ENCODE results near the gene TIMM21.
A peak's percentile ranks its signal among the peaks of the same experiment; 100 is the strongest.

TIMM21 gene

GRCh38 chr18:74166386-74166785 lies 18.1 kb downstream of the TIMM21 start:
- H3K79me2 ChIP-seq (ENCODE audit: control insufficient read depth, insufficient read depth, low read length, unreplicated experiment): no peaks in the 10 kb centered on the region
- H3K27me3 ChIP-seq (ENCODE audit: insufficient read depth, low read length): peaks cover 33% of the 10 kb centered on the region
- no peak overlapping the region for H2AFZ ChIP-seq (ENCODE audit: low read length, unreplicated experiment)
- H3K27ac ChIP-seq (ENCODE audit: low read depth, low read length): no peak overlapping the region
- H3K4me3 ChIP-seq (ENCODE audit: low read depth, low read length): no peak overlapping the region
- H3K36me3 ChIP-seq (ENCODE audit: insufficient read depth, low read length): no peaks in the 10 kb centered on the region
- H3K4me1 ChIP-seq (ENCODE audit: control insufficient read depth, insufficient read depth, low read length, unreplicated experiment): no peaks in the 10 kb centered on the region

DNA sequence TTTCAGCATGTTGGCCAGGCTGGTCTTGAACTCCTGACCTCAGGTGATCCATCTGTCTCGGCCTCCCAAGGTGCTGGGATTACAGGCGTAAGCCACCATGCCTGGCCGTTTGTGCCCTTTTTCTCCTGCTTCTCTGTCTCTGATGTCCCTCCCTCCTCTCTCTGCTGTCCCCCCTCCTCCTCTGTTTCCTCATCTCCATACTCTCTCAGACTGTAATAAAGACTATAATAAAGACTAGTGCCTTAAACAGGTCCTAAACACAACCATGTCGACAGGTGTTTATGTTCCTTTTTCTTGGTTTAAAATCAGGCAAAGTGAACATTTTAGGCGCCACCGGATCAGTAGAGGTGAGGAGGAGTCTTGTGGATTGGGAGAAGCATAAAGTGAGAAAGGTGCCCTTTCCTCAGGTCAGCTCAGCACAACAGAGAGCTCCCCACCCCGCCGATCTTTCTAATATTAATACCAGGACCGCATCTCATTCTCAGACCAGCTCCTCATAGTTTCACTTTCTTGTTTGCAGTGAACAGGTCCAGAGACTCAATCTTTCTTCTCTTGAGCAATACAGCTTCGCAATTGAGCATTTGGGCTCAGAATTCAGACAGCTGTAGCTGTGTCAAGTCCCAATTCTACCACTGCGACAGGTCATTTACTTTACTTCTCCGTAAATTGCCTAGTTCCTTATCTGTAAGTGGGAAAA lies 23.7 kb downstream of the TIMM21 start:
- peaks cover 66% of the 10 kb centered on the region for H3K27me3 ChIP-seq (ENCODE audit: insufficient read depth, low read length)
- H2AFZ ChIP-seq (ENCODE audit: low read length, unreplicated experiment): peak overlapping the region; percentile 73
- H3K79me2 ChIP-seq (ENCODE audit: control insufficient read depth, insufficient read depth, low read length, unreplicated experiment): no peaks in the 10 kb centered on the region
- H3K36me3 ChIP-seq (ENCODE audit: insufficient read depth, low read length): no peaks in the 10 kb centered on the region
- H3K4me1 ChIP-seq (ENCODE audit: control insufficient read depth, insufficient read depth, low read length, unreplicated experiment): no peaks in the 10 kb centered on the region
- H3K27ac ChIP-seq (ENCODE audit: low read depth, low read length): no peak overlapping the region
- H3K4me3 ChIP-seq (ENCODE audit: low read depth, low read length): peak overlapping the region; percentile 59

GRCh38 chr18:74172697-74173433 lies 24.5 kb downstream of the TIMM21 start:
- peak overlapping the region; percentile 59 for H3K4me3 ChIP-seq (ENCODE audit: low read depth, low read length)
- H3K79me2 ChIP-seq (ENCODE audit: control insufficient read depth, insufficient read depth, low read length, unreplicated experiment): no peaks in the 10 kb centered on the region
- no peak overlapping the region for H3K27ac ChIP-seq (ENCODE audit: low read depth, low read length)
- no peaks in the 10 kb centered on the region for H3K36me3 ChIP-seq (ENCODE audit: insufficient read depth, low read length)
- H2AFZ ChIP-seq (ENCODE audit: low read length, unreplicated experiment): no peak overlapping the region
- H3K4me1 ChIP-seq (ENCODE audit: control insufficient read depth, insufficient read depth, low read length, unreplicated experiment): no peaks in the 10 kb centered on the region
- peaks cover 74% of the 10 kb centered on the region for H3K27me3 ChIP-seq (ENCODE audit: insufficient read depth, low read length)

- Histone ChIP-seq H3K27ac (ENCODE audit: low read depth, low read length) (no peak overlapping the region), H3K27me3 (ENCODE audit: insufficient read depth, low read length) (peaks cover 73% of the 10 kb centered on the region), H3K4me1 (ENCODE audit: control insufficient read depth, insufficient read depth, low read length, unreplicated experiment) (no peaks in the 10 kb centered on the region), H3K4me3 (ENCODE audit: low read depth, low read length) (no peak overlapping the region), H3K79me2 (ENCODE audit: control insufficient read depth, insufficient read depth, low read length, unreplicated experiment) (no peaks in the 10 kb centered on the region), H2AFZ (ENCODE audit: low read length, unreplicated experiment) (no peak overlapping the region), H3K36me3 (ENCODE audit: insufficient read depth, low read length) (no peaks in the 10 kb centered on the region)
Measured at GRCh38 chr18:74173434-74173750, 25.1 kb downstream of the TIMM21 start.

DNA sequence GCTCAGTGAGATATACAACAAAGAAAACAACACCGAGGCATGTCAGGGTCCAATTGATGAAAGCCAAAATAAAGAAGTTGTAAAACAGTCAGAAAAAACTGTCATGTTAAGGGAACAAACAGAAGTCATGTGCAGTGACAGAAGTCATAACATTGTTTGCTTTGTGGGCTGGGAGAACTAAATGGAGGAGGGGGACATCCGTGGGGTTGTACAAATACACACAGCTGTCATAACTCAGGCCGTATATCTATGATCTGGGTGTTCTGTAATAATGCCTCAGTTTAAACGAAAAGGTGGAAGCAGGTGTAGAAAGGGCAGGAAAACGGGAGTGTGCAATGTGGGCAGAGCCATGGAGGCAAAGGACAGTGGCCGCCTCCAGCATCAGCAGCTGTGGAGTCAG lies 27.3 kb downstream of the TIMM21 start:
- H3K79me2 ChIP-seq (ENCODE audit: control insufficient read depth, insufficient read depth, low read length, unreplicated experiment): no peaks in the 10 kb centered on the region
- H2AFZ ChIP-seq (ENCODE audit: low read length, unreplicated experiment): no peak overlapping the region
- no peaks in the 10 kb centered on the region for H3K4me1 ChIP-seq (ENCODE audit: control insufficient read depth, insufficient read depth, low read length, unreplicated experiment)
- no peak overlapping the region for H3K4me3 ChIP-seq (ENCODE audit: low read depth, low read length)
- no peak overlapping the region for H3K27ac ChIP-seq (ENCODE audit: low read depth, low read length)
- H3K27me3 ChIP-seq (ENCODE audit: insufficient read depth, low read length): peaks cover 57% of the 10 kb centered on the region
- H3K36me3 ChIP-seq (ENCODE audit: insufficient read depth, low read length): no peaks in the 10 kb centered on the region

- H2AFZ ChIP-seq (ENCODE audit: low read length, unreplicated experiment): no peak overlapping the region
- H3K36me3 ChIP-seq (ENCODE audit: insufficient read depth, low read length): no peaks in the 10 kb centered on the region
- no peaks in the 10 kb centered on the region for H3K79me2 ChIP-seq (ENCODE audit: control insufficient read depth, insufficient read depth, low read length, unreplicated experiment)
- H3K27ac ChIP-seq (ENCODE audit: low read depth, low read length): no peak overlapping the region
- peaks cover 63% of the 10 kb centered on the region for H3K27me3 ChIP-seq (ENCODE audit: insufficient read depth, low read length)
- no peaks in the 10 kb centered on the region for H3K4me1 ChIP-seq (ENCODE audit: control insufficient read depth, insufficient read depth, low read length, unreplicated experiment)
- H3K4me3 ChIP-seq (ENCODE audit: low read depth, low read length): no peak overlapping the region
Measured at GRCh38 chr18:74178884-74179283, 30.6 kb downstream of the TIMM21 start.

DNA sequence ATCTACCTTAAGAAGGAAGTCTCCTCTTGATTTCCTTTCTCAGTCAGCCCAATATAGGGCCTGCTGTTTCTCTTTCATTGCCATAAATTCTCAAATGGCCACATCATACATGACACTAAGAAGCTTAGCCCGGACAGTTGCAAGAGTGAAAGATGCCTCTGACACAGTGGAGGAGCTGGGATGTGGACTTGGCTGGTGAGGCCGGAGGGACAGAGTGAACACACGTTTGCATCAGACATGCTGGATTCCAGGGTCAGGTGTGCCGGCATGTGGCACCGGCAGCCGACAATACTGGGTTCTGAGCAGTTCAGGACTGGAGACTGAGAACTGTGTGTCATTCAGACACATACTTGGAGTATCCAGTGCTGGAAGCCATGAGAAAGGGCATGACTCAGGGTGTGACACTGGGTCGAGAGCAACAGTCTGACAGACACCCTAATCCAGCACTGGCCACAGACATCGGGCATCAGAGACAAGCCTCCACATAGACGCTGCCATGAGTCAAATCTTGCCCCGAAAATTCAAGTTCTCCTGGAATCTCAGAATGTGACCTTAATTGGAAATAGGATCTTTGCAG lies 31.4 kb downstream of the TIMM21 start:
- H3K27me3 ChIP-seq (ENCODE audit: insufficient read depth, low read length): peaks cover 69% of the 10 kb centered on the region
- no peaks in the 10 kb centered on the region for H3K36me3 ChIP-seq (ENCODE audit: insufficient read depth, low read length)
- no peak overlapping the region for H3K27ac ChIP-seq (ENCODE audit: low read depth, low read length)
- H3K79me2 ChIP-seq (ENCODE audit: control insufficient read depth, insufficient read depth, low read length, unreplicated experiment): no peaks in the 10 kb centered on the region
- no peak overlapping the region for H2AFZ ChIP-seq (ENCODE audit: low read length, unreplicated experiment)
- H3K4me1 ChIP-seq (ENCODE audit: control insufficient read depth, insufficient read depth, low read length, unreplicated experiment): no peaks in the 10 kb centered on the region
- H3K4me3 ChIP-seq (ENCODE audit: low read depth, low read length): no peak overlapping the region

- H3K4me3 ChIP-seq (ENCODE audit: low read depth, low read length): no peak overlapping the region
- no peaks in the 10 kb centered on the region for H3K4me1 ChIP-seq (ENCODE audit: control insufficient read depth, insufficient read depth, low read length, unreplicated experiment)
- no peaks in the 10 kb centered on the region for H3K36me3 ChIP-seq (ENCODE audit: insufficient read depth, low read length)
- no peak overlapping the region for H3K27ac ChIP-seq (ENCODE audit: low read depth, low read length)
- no peak overlapping the region for H2AFZ ChIP-seq (ENCODE audit: low read length, unreplicated experiment)
- peaks cover 62% of the 10 kb centered on the region for H3K27me3 ChIP-seq (ENCODE audit: insufficient read depth, low read length)
- no peaks in the 10 kb centered on the region for H3K79me2 ChIP-seq (ENCODE audit: control insufficient read depth, insufficient read depth, low read length, unreplicated experiment)
Measured at GRCh38 chr18:74182335-74182734, 34.0 kb downstream of the TIMM21 start.

- Histone ChIP-seq H3K36me3 (ENCODE audit: insufficient read depth, low read length) (no peaks in the 10 kb centered on the region), H2AFZ (ENCODE audit: low read length, unreplicated experiment) (no peak overlapping the region), H3K27ac (ENCODE audit: low read depth, low read length) (no peak overlapping the region), H3K79me2 (ENCODE audit: control insufficient read depth, insufficient read depth, low read length, unreplicated experiment) (no peaks in the 10 kb centered on the region), H3K4me3 (ENCODE audit: low read depth, low read length) (no peak overlapping the region), H3K4me1 (ENCODE audit: control insufficient read depth, insufficient read depth, low read length, unreplicated experiment) (no peaks in the 10 kb centered on the region), H3K27me3 (ENCODE audit: insufficient read depth, low read length) (peaks cover 54% of the 10 kb centered on the region)
Measured at GRCh38 chr18:74183130-74183529, 34.8 kb downstream of the TIMM21 start.

DNA sequence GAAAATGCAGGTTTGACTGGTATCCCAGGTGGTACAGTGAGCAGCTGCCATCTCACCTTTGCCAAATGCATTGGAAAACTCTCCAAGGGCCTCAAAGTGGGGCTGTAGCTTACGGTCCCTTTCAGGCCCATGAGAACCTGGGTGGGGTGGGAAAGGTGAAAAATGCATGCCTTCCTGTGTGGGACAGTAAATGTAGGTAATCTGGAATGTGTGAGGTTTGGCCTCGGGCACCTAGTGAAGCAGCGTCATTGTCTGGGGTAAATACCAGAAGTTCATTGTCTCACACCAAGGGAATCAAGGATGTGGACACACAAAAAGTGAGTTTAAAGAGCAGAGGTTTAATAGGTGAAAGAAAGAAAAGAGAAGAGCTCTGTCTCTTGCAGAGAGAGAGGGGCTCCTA lies 36.6 kb downstream of the TIMM21 start:
- peaks cover 48% of the 10 kb centered on the region for H3K27me3 ChIP-seq (ENCODE audit: insufficient read depth, low read length)
- H3K36me3 ChIP-seq (ENCODE audit: insufficient read depth, low read length): no peaks in the 10 kb centered on the region
- H2AFZ ChIP-seq (ENCODE audit: low read length, unreplicated experiment): no peak overlapping the region
- no peaks in the 10 kb centered on the region for H3K79me2 ChIP-seq (ENCODE audit: control insufficient read depth, insufficient read depth, low read length, unreplicated experiment)
- H3K4me3 ChIP-seq (ENCODE audit: low read depth, low read length): no peak overlapping the region
- peaks cover 10% of the 10 kb centered on the region for H3K4me1 ChIP-seq (ENCODE audit: control insufficient read depth, insufficient read depth, low read length, unreplicated experiment)
- no peak overlapping the region for H3K27ac ChIP-seq (ENCODE audit: low read depth, low read length)

DNA sequence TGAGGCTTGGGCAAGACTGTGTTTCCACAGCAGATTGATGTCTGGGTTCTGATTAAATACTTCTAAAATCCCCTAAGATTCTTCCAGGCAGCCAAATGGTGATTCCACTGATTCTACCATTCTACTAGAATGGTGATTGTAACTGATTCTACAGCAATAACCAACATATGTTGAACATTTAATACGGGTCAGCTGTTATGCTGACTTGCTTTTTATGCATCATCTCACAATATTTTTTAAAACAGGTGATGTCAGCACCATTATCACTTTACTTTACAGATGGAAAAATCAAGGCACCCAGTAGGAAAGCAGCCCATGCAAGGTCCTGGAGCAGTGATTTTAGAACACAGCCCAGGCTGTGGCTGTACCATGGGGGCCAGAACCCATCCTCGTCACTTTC lies 37.5 kb downstream of the TIMM21 start:
- H3K4me3 ChIP-seq (ENCODE audit: low read depth, low read length): no peak overlapping the region
- H3K4me1 ChIP-seq (ENCODE audit: control insufficient read depth, insufficient read depth, low read length, unreplicated experiment): peaks cover 13% of the 10 kb centered on the region
- H2AFZ ChIP-seq (ENCODE audit: low read length, unreplicated experiment): no peak overlapping the region
- H3K27me3 ChIP-seq (ENCODE audit: insufficient read depth, low read length): peaks cover 48% of the 10 kb centered on the region
- H3K79me2 ChIP-seq (ENCODE audit: control insufficient read depth, insufficient read depth, low read length, unreplicated experiment): no peaks in the 10 kb centered on the region
- H3K36me3 ChIP-seq (ENCODE audit: insufficient read depth, low read length): no peaks in the 10 kb centered on the region
- no peak overlapping the region for H3K27ac ChIP-seq (ENCODE audit: low read depth, low read length)
